CD4-positive, alpha-beta T cell (primary cell): ENCODE measurements around the gene SLC22A31. TPM values are rescaled to one million over a fixed set of nuclear protein-coding genes. Genes with fewer than 3 reads are reported as not detected.

ENCODE experiments used
- ATAC-seq: fragments of 200-7000 bp; cut with Tn5 transposase; one replicate; pipeline ENCODE4 v1.10.0; 2022; ENCODE audit warnings: mild to moderate bottlenecking; ENCODE audit not compliant: poor library complexity
- CTCF ChIA-PET: fragments of 350-600 bp; sonication (Branson Sonifier 250); formaldehyde crosslinking; loops from one replicate; lab custom pipeline; 2021; ENCODE audit warnings: antibody characterized with exemption, inconsistent platforms; lab: Charles Lee
- POLR2A ChIA-PET: fragments of 350-600 bp; sonication (Branson Sonifier 250); formaldehyde crosslinking; loops from one replicate; lab custom pipeline; 2021; ENCODE audit warnings: antibody characterized with exemption, inconsistent platforms; lab: Charles Lee
- DNase-seq, 14 experiments: peaks; one replicate each; pipeline ENCODE4 v3.0.0-alpha.2; 2013 to 2020; ENCODE audit warnings: mixed read lengths in 2 of 14
- H3K27ac ChIP-seq, 2 donors: one replicate each; pipeline versions ENCODE4 v1.5.1 to v1.7.0; 2013; ENCODE audit warnings: low read length in 2 of 2, low read depth in 1 of 2, mild to moderate bottlenecking in 1 of 2
- H3K27me3 ChIP-seq, 2 experiments: 1 replicate in 1 of 2; 2 replicates in 1 of 2; pipeline versions ENCODE4 v1.6.1 to v1.7.0; 2013; ENCODE audit warnings: low read length in 2 of 2, control low read depth in 1 of 2, mild to moderate bottlenecking in 1 of 2, moderate library complexity in 1 of 2; ENCODE audit not compliant: insufficient read depth in 2 of 2, control insufficient read depth in 1 of 2
- H3K36me3 ChIP-seq: one replicate; pipeline ENCODE4 v1.6.1; 2013; ENCODE audit warnings: low read length, control low read depth; ENCODE audit not compliant: insufficient read depth
- H3K4me1 ChIP-seq: one replicate; pipeline ENCODE4 v1.6.1; 2013; ENCODE audit warnings: low read length, control low read depth; ENCODE audit not compliant: insufficient read depth
- H3K4me3 ChIP-seq: one replicate; pipeline ENCODE4 v1.5.1; 2013; ENCODE audit warnings: mild to moderate bottlenecking, low read length, moderate library complexity
- H3K9me3 ChIP-seq, 2 experiments: 1 replicate in 1 of 2; 2 replicates in 1 of 2; pipeline versions ENCODE4 v1.6.1 to v1.7.0; 2013; ENCODE audit warnings: low read length in 2 of 2, mild to moderate bottlenecking in 2 of 2, control low read depth in 1 of 2, moderate library complexity in 1 of 2; ENCODE audit not compliant: control insufficient read depth in 1 of 2, insufficient read depth in 1 of 2
- H3K27ac Mint-ChIP-seq: one replicate; pipeline ENCODE4 v1.8.0; 2020; ENCODE audit warnings: mixed read lengths
- H3K27me3 Mint-ChIP-seq: one replicate; pipeline ENCODE4 v1.8.0; 2021; ENCODE audit warnings: mixed read lengths
- H3K36me3 Mint-ChIP-seq: one replicate; pipeline ENCODE4 v1.8.0; 2021; ENCODE audit warnings: low read depth, mixed read lengths
- H3K4me1 Mint-ChIP-seq: one replicate; pipeline ENCODE4 v1.8.0; 2021; ENCODE audit warnings: low read depth, mixed read lengths
- H3K4me3 Mint-ChIP-seq: one replicate; pipeline ENCODE4 v1.8.0; 2020; ENCODE audit warnings: mild to moderate bottlenecking, mixed read lengths
- H3K9me3 Mint-ChIP-seq: one replicate; pipeline ENCODE4 v1.8.0; 2020; ENCODE audit warnings: mixed read lengths
- intact Hi-C, 2 experiments: fragments of 100-400 bp; cut with DNase I in 1 of 2; cut with micrococcal nuclease in 1 of 2; formaldehyde crosslinking; loops; one replicate each; pipeline versions ENCODE4 v1.15.1 to v1.9.0; 2023 to 2025; cut with DNase I, micrococcal nuclease
- total RNA-seq, 174 experiments: library from RNA in 2 of 174; stranded (reverse) in 2 of 174; gene quantifications; one replicate each; pipeline ENCODE4 v1.2.3 and lab custom pipeline; 2021 to 2026
- TF ChIP-seq, protein P1 (sequence below): fragments of 200-600 bp; IDR thresholded peaks from one replicate; pipeline ENCODE4 v1.8.0; 2022; ENCODE audit warnings: antibody characterized with exemption, mild to moderate bottlenecking

The SLC22A31 gene
- total RNA-seq, 2 experiments from 2014 or later, result 2.1 to 2.9 TPM

DNA sequence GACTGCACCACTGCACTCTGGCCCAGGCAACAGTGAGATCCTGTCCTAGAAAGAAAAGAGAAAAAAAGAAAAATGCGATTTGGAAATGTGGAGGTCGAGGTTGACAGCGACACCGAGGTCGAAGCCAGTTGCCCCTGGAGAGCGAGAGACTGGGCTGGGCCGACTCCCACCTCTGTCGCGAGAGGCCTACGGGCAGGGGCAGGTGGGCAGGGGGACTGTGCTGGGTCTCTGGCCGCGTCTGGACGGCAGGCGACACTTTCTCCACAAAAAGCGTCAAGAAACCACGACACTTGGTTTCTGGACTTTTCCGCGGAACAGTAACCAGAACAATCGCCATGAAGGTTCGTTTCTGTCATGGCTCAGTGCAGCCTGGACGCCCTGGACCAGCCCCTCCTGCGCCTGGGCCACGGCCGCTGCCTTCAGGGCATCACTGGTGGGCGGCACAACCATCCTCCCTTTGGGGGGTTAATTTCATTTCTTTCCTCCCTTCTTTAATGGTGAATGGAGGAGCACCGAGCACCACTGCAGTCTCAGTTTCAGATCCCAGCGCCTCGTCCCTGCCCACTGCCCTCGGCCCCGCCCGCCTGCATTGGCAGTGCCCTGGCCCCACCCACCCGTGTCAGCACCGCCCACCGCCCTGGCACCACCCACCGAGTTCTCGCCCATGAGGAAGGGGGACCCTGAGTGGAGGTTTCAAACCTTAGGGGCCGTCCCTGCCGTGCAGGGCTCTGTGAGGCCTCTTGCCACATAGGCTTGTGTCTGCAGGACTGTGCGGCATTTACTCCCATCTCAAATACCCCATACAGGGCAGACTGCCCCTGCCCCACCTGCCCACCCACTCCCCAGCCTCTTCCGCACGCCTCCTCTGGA, 47.3 kb downstream of the SLC22A31 start:
- no peak for ATAC-seq
- TF ChIP-seq, protein P1, sequence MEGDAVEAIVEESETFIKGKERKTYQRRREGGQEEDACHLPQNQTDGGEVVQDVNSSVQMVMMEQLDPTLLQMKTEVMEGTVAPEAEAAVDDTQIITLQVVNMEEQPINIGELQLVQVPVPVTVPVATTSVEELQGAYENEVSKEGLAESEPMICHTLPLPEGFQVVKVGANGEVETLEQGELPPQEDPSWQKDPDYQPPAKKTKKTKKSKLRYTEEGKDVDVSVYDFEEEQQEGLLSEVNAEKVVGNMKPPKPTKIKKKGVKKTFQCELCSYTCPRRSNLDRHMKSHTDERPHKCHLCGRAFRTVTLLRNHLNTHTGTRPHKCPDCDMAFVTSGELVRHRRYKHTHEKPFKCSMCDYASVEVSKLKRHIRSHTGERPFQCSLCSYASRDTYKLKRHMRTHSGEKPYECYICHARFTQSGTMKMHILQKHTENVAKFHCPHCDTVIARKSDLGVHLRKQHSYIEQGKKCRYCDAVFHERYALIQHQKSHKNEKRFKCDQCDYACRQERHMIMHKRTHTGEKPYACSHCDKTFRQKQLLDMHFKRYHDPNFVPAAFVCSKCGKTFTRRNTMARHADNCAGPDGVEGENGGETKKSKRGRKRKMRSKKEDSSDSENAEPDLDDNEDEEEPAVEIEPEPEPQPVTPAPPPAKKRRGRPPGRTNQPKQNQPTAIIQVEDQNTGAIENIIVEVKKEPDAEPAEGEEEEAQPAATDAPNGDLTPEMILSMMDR, result no peak
- Mint-ChIP-seq H3K27me3 (no peaks in the 10 kb centered on the region), H3K4me3 (no peak overlapping the region), H3K9me3 (no peaks in the 10 kb centered on the region), H3K27ac (no peak overlapping the region), H3K36me3 (peaks cover 38% of the 10 kb centered on the region), H3K4me1 (no peaks in the 10 kb centered on the region)
- peaks cover 0 to 16% of the 10 kb centered on the region in 2 experiments for H3K9me3 ChIP-seq
- no peak for DNase-seq
- H3K4me3 ChIP-seq, result no peak overlapping the region
- no peak overlapping the region for H3K27ac ChIP-seq
- intact Hi-C loops, result no loop called here
- peaks cover 13% of the 10 kb centered on the region for H3K36me3 ChIP-seq
- ChIA-PET CTCF (no interaction called here), POLR2A (no interaction called here)
- peaks cover 7% of the 10 kb centered on the region for H3K4me1 ChIP-seq
- no peaks in the 10 kb centered on the region for H3K27me3 ChIP-seq

DNA sequence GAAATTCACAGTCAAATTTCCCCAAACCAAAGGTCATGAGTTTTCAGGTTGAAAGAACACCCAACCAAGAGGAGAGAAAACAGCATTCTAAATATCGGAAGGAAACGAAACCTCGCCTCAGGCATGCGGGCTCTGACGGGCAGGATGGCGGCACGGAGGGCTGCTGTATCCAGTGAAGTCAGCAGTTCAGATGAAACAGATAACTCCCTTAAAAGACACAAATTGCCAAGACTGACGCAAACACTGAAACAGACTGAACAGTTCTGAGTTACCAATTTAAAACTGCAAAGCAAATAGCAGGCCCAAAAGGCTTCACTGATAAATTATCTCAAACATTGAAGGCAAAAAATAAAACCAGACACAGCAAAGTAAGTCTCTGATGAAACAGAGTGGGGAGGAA, 49.4 kb downstream of the SLC22A31 start:
- Mint-ChIP-seq H3K27me3 (no peaks in the 10 kb centered on the region), H3K27ac (peak overlapping the region; percentile 22), H3K4me3 (no peak overlapping the region), H3K4me1 (no peaks in the 10 kb centered on the region), H3K9me3 (no peaks in the 10 kb centered on the region), H3K36me3 (peaks cover 55% of the 10 kb centered on the region)
- POLR2A ChIA-PET, result no interaction called here
- ATAC-seq, result no peak
- Histone ChIP-seq H3K4me3 (no peak overlapping the region), H3K9me3 (peaks cover 0 to 16% of the 10 kb centered on the region in 2 experiments), H3K27ac (no peak overlapping the region), H3K4me1 (no peaks in the 10 kb centered on the region), H3K27me3 (no peaks in the 10 kb centered on the region), H3K36me3 (peaks cover 26% of the 10 kb centered on the region)
- no peak for DNase-seq
- TF ChIP-seq, protein P1, result no peak
- intact Hi-C loops, result no loop called here
- CTCF ChIA-PET, result no interaction called here

DNA sequence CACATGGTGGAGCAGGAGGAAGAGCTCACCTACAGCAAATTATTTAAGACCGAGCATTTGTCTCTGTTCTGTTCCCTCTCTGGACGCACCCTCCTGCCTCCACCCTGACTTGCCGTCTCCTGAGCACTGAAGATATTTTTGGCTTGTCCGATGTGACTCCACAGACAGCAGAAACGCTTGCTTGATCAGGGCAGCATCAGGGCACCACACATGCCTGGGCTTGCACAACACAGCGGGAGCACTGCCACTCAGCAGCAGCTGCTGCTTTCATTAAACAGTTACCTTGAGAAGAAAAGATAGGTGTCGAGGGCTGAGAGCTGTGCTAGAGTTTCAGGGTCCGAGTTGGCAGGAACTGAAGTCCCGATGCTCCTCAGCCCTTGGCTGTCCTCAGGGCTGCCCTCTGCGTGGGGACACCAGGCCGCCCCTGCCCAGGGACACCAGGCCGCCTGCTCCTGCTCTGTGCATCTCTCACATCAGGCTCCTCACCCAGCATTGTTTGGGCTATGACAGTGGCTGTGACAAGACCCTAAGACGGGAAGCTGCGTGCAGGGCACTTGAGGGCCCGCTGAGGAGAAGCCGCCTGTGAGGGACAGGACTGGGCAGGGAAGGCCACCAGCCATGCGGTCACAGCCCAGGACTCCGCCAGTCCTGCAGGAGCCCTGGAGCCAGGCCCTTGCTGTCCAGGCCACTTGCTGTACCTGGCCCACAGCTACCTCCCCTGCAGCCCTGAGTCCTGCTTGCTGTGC, 50.1 kb downstream of the SLC22A31 start:
- ATAC-seq (no peak), DNase-seq (peak in 1 of 14 experiments; percentile 8)
- H3K27ac Mint-ChIP-seq, result peak overlapping the region; percentile 22
- Histone ChIP-seq H3K27me3 (no peaks in the 10 kb centered on the region), H3K4me1 (no peaks in the 10 kb centered on the region), H3K36me3 (peaks cover 33% of the 10 kb centered on the region), H3K27ac (no peak overlapping the region), H3K4me3 (no peak overlapping the region), H3K9me3 (peaks cover 0 to 16% of the 10 kb centered on the region in 2 experiments)
- H3K4me1 Mint-ChIP-seq, result no peaks in the 10 kb centered on the region
- ChIA-PET POLR2A (no interaction called here), CTCF (no interaction called here)
- no peaks in the 10 kb centered on the region for H3K9me3 Mint-ChIP-seq
- no peak overlapping the region for H3K4me3 Mint-ChIP-seq
- TF ChIP-seq, protein P1, result no peak
- no peaks in the 10 kb centered on the region for H3K27me3 Mint-ChIP-seq
- intact Hi-C loops, result no loop called here
- H3K36me3 Mint-ChIP-seq, result peaks cover 60% of the 10 kb centered on the region
